Renal cortical epithelial cell (primary cell): ENCODE results near the gene C19orf73. TPM values are rescaled to one million over a fixed set of nuclear protein-coding genes. Genes with fewer than 3 reads are reported as not detected.
"Not testable (repeated sequence)": the region's sequence is repeated elsewhere in the genome, so short reads cannot be mapped to it uniquely, and the experiment has no call there.

Experiments
- DNase-seq: peaks from one replicate; pipeline ENCODE4 v3.0.0-alpha.2; 2011; ENCODE audit warnings: low read depth
- total RNA-seq: library from RNA; depleted of rRNA; stranded (reverse); fragments of >200 nt; gene quantifications from 2 replicates; pipeline ENCODE4 v1.2.3, GENCODE V29; 2014

Gene C19orf73
- total RNA-seq, 1 donor from 2014 or later: 0.45 TPM

DNA sequence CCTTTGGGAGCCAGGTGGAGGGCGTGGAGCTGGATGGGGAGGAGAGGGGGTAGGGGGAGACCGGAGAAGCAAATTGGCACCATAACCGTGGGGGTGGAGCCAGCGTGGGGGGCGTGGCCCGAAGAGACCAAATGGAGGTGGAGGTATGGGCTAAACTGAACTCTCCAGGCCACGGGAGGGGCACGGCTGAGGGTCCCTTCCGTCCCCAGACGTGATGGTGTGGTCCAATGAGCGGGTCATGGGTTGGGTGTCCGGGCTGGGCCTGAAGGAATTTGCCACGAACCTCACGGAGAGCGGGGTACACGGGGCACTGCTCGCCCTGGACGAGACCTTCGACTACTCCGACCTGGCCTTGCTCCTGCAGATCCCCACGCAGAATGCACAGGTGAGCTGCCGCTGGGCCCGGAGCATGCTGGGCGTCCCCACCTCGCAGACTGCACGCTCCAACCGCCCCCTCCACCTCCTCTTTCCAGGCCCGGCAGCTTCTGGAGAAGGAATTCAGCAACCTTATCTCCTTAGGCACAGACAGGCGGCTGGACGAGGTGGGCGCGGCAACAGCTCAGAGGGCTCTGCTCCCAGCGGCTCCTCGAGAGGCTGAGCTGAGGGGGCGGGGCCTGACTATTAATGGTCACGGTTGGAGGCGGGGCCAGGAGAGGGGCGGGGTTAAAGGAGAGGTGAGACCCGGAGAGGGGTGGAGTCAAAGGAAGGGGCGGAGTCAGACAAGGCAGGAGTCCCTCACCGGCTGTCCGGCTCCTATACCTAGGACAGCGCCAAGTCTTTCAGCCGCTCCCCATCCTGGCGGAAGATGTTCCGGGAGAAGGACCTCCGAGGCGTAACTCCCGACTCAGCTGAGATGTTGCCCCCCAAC, 30.1 kb upstream of the C19orf73 start:
- peak; percentile 83 for DNase-seq

DNA sequence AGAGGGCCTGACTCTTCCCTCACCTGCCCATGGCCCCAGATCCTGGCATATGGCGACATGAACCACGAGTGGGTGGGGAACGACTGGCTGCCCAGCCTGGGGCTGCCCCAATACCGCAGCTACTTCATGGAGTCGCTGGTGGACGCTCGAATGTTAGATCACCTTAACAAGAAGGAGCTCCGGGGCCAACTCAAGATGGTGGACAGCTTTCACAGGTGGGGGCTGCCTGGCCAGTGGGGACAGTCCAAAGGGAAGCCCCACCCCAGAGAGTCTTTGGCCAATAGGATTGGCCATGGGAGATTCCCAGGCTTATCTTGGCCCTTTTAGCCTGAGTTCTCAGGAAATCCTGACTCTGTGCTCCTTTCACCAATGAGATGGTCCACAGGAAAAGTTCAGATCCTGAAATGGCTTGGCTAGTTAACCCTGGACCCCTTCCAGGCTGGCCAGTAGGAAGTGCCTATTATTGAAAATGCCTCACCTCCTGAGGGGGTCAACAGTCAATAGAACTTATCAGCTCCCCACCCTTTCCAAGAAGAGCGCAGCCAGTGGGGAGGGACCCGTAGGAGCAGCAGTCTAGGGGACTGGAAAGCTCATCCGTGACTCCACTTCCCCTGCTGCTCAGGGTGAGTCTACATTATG, 29.2 kb upstream of the C19orf73 start:
- DNase-seq: no peak

DNA sequence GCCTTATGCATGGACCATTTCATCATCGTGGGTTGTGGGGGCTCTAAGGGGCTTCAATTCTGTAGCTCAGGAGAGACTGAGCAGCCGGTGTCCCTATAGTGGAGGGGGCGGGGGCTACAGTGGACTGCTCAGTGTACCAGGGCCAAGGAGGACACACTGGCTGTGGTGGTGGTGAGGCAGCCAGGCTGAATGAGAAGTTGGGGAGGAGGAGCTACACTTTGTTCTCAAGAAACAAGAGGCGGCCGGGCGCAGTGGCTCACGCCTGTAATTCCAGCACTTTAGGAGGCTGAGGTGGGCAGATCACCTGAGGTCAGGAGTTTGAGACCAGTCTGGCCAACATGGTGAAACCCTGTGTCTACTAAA, 27.4 kb upstream of the C19orf73 start:
- peak; percentile 29 for DNase-seq

DNA sequence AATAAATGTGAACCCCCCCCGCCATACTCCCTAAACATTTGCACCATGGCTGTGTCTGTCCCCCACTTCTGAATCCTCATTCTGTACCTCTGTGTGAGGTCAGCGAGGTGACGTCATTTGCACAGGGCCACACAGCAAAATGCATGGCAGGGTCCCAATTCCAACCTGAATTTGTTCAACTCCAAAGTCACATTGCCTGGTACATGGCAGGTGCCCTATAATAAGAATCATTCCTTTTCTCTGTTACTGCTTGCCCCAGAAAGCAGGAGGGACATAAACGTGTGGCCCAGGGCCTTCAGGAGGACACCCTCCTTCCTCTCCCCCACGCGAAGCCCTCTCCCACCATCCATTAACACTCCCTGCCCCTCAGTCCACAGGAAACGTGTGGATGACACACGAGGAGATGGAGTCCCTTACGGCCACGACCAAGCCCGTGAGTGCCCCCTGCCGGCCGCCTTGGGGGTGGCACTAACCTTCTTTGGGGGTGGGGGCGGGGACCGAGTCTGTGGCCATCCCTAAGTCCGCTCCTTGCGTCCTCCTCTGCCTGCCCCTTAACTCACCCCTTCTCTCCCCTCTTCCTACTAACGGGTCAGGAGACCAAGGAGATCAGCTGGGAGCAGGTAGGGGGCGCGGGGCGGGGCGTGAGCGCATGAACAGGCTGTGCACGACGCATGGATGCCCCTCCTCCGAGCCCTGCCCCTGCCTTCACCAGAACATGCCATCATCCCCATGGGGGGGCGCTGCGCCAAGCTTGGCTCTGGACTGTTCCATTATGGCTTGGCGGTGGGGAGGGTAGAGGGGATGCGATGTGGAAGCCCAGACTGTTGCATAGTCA, 26.8 kb upstream of the C19orf73 start:
- DNase-seq: peak; percentile 37

DNA sequence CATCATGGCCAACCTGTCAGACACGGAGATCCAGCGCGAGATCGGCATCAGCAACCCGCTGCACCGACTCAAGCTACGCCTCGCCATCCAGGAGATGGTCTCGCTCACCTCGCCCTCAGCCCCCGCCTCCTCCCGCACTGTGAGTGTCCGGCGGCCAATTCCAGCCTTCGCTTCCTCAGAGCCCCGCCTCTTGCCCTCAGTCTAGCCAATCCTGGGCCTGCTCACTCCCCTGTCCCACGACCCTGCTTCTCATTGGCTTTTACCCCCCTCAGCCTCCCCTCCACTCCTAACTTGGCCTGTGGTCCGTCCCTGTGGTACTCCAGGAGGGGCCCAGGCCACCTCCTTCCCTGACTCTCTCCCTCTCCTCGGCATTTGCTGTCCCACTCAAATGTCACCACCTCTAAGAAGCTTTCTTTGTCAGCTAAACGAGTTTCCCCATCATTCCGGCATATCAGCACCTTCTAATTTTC, 24.0 kb upstream of the C19orf73 start:
- peak; percentile 81 for DNase-seq

DNA sequence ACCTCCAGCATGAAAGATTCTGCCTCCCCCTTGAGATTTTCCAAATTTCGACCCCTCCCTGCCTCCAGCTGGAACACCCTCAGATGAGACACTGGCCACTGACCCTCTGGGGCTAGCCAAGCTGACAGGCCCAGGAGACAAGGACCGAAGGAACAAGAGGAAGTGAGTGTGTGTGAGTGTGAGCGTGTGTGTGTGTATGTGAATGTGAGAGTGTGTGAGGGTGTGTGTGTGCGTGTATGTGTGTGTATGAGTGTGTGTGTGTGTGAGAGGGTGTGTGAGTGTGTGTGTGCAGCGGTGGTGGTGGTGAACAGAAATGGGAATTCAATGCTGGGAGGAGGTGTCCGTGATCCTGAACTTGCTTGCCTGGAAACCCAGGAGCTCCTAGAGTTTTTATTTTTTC, 22.4 kb upstream of the C19orf73 start:
- DNase-seq: no peak

DNA sequence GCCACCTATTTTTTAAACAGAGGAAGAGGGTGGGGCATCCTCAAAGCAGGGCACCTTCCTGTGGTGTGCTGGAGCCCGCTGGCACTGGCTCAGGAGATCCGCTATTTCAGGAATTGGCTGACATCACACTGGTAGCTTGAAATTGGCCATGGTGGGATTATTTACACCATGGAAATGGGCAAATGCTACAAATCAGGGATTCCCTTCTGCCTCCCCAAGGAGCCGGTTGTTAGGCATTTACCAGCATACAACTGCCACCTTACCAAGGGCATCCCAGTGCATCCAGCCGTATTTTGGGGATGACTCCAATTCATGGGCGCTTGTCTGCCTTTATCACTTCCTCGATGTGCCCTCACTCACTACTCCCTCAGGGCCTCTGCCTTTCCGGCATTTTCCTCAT, 22.0 kb upstream of the C19orf73 start:
- no peak for DNase-seq

DNA sequence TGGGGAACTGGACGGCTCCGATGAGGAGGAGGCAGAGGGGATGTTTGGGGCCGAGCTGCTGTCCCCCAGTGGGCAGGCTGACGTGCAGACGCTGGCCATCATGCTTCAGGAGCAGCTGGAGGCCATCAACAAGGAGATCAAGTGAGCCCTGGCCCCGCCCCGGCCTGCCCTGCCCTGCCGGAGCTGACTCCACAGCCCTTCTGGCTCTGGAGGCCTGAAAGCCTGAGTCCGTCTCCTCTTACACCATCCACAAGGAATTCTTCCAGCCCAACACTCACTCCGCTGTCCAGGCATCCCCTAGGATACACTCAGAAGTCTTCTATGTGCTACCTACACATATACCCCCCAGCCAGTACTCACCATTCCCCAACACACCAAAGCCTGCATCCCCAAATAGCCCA, 17.8 kb upstream of the C19orf73 start:
- no peak for DNase-seq

DNA sequence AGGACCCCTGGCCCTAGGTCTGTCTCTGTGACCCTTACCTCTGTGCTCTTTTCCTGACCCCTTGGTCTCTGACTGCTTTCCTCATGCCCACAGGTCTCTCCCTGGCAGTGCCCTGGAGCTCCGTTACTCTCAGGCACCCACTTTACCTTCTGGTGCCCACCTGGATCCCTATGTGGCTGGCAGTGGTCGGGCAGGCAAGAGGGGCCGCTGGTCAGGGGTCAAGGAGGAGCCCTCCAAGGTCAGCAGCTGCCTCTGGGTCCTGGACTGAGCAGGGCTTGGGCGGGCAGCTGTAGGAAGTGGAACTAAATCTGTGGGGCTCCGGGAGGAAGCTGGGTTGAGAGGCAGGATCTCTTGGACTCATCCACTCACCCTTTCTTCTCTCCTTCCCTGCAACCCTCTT, 16.7 kb upstream of the C19orf73 start:
- DNase-seq: no peak

DNA sequence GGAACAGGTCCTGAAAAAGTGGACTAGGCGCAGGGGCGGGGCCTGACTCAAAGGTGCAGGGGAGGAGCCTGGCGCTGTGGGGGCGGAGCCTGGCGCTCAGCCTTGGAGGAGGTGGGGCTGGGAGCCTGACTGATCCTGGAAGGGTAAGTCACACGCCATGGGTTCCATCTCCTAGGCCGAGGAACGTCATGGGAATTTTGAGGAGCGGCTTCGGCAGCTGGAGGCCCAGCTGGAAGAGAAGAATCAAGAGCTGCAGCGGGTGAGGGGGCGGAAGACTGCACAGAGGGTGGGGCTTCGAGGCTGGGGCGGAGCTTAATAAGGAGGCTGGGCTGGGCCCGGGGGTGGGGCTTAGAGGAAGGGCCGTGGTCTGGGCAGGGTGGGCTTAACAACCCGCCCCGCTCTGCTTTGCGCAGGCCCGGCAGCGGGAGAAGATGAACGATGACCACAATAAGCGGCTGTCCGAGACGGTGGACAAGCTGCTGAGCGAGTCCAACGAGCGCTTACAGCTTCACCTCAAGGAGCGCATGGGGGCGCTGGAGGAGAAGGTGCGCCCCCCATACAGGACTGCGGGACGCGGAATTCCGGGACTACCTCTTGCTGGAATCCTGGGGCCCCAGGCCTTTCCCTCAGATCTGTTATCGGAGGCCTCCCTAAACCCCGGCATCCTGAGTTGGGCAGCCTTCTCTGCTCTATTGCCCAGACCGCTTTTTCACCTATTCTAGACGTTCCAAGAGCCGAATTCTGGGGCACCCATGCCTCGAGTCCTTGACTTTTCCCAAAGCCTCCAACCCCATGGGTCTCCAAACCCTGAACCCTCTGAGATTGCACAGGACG, 14.9 kb upstream of the C19orf73 start:
- DNase-seq: peak; percentile 57

DNA sequence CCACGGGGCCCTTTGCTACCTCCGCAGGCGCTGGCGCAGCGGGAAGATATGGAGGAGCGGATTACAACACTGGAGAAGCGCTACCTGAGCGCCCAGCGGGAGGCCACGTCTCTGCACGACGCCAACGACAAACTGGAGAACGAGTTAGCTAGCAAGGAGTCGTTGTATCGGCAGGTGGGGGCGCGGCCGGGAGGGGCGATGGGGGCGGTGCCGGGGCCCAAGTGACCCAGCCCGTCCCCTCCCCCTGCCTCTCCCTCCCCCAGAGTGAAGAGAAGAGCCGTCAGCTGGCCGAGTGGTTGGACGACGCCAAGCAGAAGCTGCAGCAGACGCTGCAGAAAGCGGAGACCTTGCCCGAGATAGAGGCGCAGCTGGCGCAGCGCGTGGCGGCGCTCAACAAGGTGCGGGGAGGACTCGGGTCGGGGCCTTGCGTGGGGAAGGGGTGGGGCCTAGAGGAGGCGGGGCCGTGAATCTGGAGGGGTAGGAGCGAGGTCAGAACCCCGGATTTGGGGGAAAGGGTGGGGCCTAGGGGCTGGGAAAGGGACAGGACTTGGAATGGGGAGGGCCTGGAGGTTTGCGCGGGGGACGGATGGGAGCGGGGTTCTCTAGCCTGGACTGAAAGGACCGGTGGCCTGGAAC, 14.1 kb upstream of the C19orf73 start:
- no peak for DNase-seq

DNA sequence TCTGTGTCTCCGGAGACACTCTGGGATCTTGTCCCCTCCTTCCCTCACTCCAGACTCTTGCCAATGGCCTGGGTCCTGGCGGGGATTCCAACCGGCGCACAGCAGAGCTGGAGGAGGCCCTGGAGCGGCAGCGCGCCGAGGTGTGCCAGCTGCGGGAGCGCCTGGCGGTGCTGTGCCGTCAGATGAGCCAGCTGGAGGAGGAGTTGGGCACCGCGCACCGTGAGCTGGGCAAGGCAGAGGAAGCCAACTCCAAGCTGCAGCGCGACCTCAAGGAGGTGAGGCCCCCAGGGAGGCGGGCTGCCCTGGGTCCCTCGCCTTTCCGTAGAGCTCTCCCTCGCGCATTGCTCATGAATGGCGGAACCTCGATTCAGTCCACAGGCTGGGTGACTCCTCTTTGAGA, 11.4 kb upstream of the C19orf73 start:
- no peak for DNase-seq

DNA sequence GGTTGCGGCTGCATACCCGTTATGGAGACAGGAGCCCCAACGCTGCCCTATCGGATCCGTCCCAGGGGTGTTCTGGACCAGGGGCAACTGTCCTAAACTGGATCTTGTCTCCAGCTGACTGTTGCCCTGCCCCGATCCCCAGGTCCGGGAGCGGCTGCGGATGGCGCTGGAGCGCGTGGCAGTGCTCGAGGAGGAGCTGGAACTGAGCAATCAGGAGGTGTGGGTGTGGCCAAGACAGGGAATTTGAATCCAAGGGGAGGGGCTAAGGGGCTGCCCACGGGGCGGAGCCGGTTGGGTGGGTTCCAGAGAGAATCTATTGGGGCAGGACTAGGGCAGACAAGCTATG, 10.3 kb upstream of the C19orf73 start:
- no peak for DNase-seq

DNA sequence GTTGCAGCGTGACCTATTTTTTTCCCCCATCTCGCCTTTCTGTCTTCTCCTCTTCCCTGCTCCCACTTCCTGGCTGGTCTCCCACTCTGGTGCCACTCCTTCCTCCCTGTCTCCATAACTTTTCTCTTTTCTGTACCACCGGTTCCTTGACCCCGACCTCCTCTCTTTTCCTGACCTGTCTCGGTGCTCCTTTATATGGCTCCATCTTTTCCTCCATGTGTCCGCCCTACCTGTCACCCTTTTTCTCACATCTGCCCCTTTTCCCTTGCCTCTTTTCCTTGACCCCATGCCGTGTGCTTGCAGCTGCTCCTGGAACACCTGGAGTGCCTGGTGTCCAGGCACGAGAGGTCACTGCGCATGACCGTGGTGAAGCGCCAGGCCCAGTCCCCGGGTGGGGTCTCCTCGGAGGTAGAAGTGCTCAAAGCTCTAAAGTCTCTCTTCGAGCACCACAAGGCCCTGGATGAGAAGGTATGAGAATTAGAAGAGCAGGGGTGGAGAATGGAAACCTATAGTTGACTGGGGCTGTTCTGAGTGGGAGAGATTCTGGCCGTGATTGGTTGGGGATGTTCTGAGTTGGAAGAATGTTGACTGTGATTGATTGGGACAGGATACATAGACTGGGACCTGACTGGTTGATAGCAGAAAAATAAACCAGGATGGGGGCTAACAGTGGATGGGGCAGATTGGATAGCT, 9.7 kb upstream of the C19orf73 start:
- no peak for DNase-seq

DNA sequence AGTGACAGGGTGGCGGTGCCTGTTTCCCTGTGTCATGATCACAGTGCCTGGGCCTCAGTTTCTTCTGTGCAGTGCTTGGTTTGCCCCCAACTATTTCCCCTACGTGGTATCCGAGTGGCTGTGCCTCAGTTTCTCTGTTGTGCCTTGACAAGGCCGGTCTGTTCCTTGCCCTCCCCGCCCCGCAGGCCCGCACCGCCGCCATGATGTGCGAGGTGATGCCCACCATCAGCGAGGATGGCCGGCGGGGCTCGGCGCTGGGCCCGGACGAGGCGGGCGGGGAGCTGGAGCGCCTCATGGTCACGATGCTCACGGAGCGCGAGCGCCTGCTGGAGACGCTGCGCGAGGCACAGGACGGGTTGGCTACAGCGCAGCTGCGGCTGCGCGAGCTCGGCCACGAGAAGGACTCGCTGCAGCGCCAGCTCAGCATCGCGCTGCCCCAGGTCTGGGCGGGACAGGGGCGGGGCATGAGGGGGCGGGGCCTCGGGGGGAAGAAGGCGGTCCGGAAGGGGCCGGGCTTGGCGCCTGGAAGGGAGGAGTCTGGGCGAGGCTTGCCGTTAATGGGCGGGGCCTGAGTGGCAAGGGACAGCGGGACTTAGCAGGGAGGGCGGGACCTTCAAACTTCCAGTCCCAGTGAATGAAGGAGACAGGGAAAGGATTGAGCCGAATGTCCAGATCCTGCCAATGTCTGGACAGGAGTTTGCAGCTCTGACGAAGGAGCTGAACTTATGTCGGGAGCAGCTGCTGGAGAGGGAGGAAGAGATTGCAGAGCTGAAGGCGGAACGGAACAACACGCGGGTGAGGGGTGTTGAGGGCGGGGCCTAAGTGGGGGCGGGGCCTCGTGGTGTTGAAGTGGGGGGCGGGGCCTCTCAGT, 9.0 kb upstream of the C19orf73 start:
- DNase-seq: peak; percentile 87

DNA sequence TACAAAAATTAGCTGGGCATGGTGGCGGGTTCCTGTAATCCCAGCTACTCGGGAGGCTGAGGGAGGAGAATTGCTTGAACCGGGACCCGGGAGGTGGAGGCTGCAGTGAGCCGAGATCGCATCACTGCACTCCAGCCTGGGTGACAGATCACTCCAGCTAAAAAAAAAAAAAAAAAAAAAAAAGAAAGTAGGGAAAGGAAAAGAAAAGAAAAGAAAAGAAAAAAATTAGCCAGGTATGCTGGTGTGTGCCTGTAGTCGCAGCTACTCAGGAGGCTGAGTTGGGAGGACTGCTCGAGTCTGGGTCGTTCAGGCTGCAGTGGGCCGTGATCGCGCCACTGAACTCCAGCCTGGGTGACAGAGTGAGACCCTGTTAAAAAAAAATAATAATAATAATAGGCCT, 8.3 kb upstream of the C19orf73 start:
- not testable (repeated sequence) for DNase-seq

DNA sequence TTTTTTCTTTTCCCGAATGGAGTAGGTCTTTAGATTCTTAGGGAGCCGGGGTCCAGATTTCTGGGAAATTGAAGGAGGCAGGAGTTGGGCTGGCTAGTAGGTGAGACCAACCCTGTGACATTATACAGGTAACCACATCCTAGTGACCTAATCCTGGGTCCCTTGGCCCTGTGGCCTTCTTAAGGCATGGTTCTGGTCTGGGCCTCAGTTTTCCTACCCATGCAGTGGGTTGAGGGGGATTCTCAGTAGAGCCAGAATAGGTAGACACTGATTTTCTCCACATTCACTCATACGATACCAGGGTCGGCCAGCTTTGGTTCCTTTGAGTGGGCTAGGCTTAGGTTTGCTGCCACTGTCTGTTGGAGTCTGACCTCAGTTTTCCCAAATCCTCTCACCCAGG, 7.6 kb upstream of the C19orf73 start:
- DNase-seq: no peak

DNA sequence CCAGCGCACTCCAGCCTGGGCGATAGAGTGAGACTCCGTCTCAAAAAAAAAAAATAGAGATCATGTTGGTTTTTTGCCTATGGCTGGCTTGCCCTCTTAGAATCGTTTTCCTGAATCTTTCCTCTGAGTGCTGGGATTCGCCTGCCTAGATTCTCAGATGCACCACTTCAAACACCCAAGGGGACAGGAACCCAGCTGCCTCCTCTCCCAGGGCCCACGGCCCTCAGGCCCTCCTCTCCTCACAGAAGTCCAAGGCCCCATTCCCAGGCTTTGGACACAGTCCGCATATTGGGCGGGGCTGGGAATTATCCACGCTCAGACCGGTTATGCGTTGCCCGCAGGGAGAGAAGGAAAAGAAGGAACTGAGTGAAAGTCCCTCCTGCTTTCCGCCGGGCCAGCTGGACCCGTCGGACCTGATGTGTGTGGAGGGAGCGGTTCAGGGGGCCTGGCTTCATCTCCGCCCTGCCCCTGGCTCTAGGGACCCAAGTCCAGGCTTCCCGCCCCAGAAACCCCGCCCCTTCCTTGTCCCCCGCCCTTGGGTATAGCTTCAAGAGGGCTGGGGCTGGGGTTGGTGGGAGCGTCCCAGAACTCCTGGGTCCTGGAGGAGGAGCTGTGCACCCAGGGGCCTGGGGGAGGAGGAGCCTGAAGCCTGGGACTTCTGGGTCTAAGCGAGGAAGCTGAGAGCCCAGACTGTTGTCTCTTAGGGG, 6.2 kb upstream of the C19orf73 start:
- DNase-seq: no peak

DNA sequence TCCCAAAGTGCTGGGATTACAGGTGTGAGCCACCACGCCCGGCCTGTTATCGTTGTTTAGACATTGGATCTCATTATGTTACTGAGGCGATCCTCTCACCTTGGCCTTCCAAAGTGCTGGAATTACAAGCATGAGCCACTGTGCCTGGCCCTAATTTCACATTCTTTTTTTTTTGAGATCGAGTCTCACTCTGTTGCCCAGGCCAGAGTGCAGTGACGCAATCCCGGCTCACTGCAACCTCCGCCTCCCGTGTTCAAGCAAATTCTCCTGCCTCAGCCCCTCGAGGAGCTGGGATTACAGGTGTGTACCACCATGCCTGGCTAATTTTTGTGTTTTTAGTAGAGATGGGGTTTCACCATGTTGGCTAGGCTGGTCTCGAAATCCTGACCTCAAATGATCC, 4.3 kb upstream of the C19orf73 start:
- DNase-seq: not testable (repeated sequence)
